BLaER1 treated with 17β-estradiol and CSF1 and Interleukin-3, amounts not matched to agents 10 nM and 100 nM (cell line): ENCODE data around the gene KDM5C.

Source experiments
- H3K27ac ChIP-seq, 11 experiments: shearing (Covaris generic); formaldehyde crosslinking; 2 replicates each; pipeline ENCODE4 v1.8.1; 2022
- H3K27me3 ChIP-seq, 11 experiments: shearing (Covaris generic); formaldehyde crosslinking; 2 replicates each; pipeline ENCODE4 v1.8.1; 2022
- H3K36me3 ChIP-seq, 11 experiments: shearing (Covaris generic); formaldehyde crosslinking; 2 replicates each; pipeline ENCODE4 v1.8.1; 2022
- H3K4me1 ChIP-seq, 10 experiments: shearing (Covaris generic); formaldehyde crosslinking; 2 replicates each; pipeline ENCODE4 v1.8.1; 2022
- H3K4me2 ChIP-seq, 11 experiments: shearing (Covaris generic); formaldehyde crosslinking; 2 replicates each; pipeline ENCODE4 v1.8.1; 2022
- H3K4me3 ChIP-seq, 10 experiments: shearing (Covaris generic); formaldehyde crosslinking; 2 replicates each; pipeline ENCODE4 v1.8.1; 2022
- H3K9ac ChIP-seq, 11 experiments: shearing (Covaris generic); formaldehyde crosslinking; 2 replicates each; pipeline ENCODE4 v1.8.1; 2022
- H3K9me3 ChIP-seq, 11 experiments: shearing (Covaris generic); formaldehyde crosslinking; replicated peaks in 1 of 11; 2 replicates each; pipeline ENCODE4 v1.8.1; 2022
- H4K20me1 ChIP-seq, 11 experiments: shearing (Covaris generic); formaldehyde crosslinking; 2 replicates each; pipeline ENCODE4 v1.8.1; 2022
- Cebpa-rat ChIP-seq, 11 experiments: shearing (Covaris generic); IDR thresholded peaks; 2 replicates each; pipeline ENCODE4 v1.8.1; 2022

The KDM5C gene

DNA sequence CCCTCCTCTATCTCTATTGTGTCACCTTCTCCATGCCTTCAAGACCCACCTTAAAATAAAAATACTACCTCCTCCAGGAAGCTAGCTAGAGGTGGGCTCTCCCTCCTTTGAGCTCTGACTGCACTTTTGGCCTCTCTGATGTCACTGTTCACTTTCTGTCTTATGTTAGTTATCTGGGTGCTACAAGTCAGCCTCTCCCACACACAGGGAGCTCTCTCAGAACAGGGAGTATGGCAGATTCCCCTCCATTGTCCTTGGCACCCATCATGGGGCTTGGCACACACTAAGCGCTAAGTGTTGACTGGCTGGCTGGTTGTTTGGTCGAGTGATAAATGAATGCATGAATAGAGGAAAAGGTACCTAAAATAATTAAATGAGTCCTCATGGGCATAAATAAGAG lies 21.2 kb upstream of the KDM5C start:
- no peak overlapping the region for H3K4me3 ChIP-seq
- TF ChIP-seq Cebpa-rat (IDR thresholded peaks at IDR 0.05): no peak
- H3K9me3 ChIP-seq: no peaks in the 10 kb centered on the region
- H3K9ac ChIP-seq: no peak overlapping the region
- H3K27ac ChIP-seq: no peak overlapping the region
- no peak overlapping the region for H3K4me2 ChIP-seq
- no peaks in the 10 kb centered on the region for H3K4me1 ChIP-seq
- H3K27me3 ChIP-seq: peaks cover 30 to 80% (median 64%) of the 10 kb centered on the region in 11 experiments; a peak in 20 of 22 replicates
- H4K20me1 ChIP-seq: peaks cover 0 to 22% (median 0%) of the 10 kb centered on the region in 11 experiments; a peak in 7 of 22 replicates
- peaks cover 0 to 49% (median 0%) of the 10 kb centered on the region in 11 experiments; a peak in 6 of 22 replicates for H3K36me3 ChIP-seq

DNA sequence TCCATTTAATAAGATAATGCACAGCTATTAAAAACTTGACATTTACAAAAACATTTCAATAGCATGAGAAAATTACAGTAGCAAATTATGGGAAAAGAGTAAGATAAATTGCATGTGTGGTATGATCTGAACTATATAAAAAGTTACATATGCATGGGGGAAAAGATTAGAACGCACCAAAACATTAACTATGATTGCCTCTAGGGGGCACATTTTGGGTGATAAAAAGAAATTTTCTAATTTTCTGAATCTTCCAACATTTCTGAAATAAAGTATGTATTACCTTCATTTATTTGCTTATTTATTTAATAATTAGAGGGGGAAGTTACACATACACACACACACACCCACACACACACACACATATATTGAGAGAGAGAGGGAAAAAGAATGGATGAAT lies 19.6 kb upstream of the KDM5C start:
- Histone ChIP-seq H3K36me3 (peaks cover 0 to 53% (median 0%) of the 10 kb centered on the region in 11 experiments; a peak in 5 of 22 replicates), H4K20me1 (peaks cover 0 to 6% (median 0%) of the 10 kb centered on the region in 11 experiments; a peak in 7 of 22 replicates), H3K4me3 (no peak overlapping the region), H3K9ac (no peak overlapping the region), H3K27ac (no peak overlapping the region), H3K4me1 (peaks cover 0 to 6% (median 0%) of the 10 kb centered on the region in 10 experiments; a peak in 1 of 20 replicates), H3K9me3 (no peaks in the 10 kb centered on the region), H3K4me2 (no peak overlapping the region), H3K27me3 (peaks cover 19 to 64% (median 48%) of the 10 kb centered on the region in 11 experiments; a peak in 20 of 22 replicates)
- no peak for TF ChIP-seq Cebpa-rat (IDR thresholded peaks at IDR 0.05)

DNA sequence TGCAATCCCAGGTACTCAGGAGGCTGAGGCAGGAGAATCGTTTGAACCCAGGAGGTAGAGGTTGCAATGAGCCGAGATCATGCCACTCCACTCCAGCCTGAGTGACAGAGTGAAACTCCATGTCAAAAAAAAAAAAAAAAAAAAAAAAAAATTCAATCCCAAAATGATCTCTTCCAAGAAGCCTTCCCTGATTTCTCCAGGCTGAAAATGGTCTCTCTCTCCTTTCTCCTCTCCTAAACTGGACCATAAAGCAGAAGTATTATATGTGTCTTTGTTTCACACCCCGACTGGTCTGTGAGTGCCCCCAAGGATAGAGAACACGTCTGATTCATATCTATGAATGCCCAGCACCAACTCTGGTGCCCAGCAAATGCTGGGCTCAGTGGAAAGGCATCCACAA lies 17.3 kb upstream of the KDM5C start:
- Histone ChIP-seq H3K27me3 (peaks cover 16 to 59% (median 41%) of the 10 kb centered on the region in 11 experiments), H3K9ac (no peak overlapping the region), H3K9me3 (no peaks in the 10 kb centered on the region), H3K4me3 (no peak overlapping the region), H3K4me1 (peaks cover 0 to 6% (median 0%) of the 10 kb centered on the region in 10 experiments; a peak in 1 of 20 replicates), H3K4me2 (no peak overlapping the region), H3K36me3 (peaks cover 0 to 54% (median 0%) of the 10 kb centered on the region in 11 experiments; a peak in 5 of 22 replicates), H4K20me1 (peaks cover 0 to 9% (median 0%) of the 10 kb centered on the region in 11 experiments; a peak in 4 of 22 replicates), H3K27ac (no peak overlapping the region)
- TF ChIP-seq Cebpa-rat (IDR thresholded peaks at IDR 0.05): no peak

DNA sequence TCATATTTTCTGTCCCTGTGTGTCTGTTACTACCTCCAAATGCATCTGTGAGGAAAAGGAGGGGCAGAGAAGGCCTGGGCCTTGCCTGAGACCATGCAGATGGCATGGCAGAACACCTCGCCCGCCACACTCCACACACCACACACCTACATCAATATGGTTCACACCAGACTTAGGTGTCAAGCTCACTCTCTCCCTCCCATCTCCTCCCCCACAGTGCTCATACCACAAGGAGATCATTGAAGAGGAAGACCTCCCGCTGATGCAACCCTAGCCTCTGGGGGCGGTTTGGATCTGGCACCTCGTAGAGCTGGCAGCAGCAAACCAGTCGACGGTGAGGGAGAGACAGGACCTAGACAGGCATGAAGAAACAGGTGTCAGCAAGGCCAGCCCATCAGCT lies 16.6 kb upstream of the KDM5C start:
- H3K4me3 ChIP-seq: no peak overlapping the region
- H3K4me2 ChIP-seq: no peak overlapping the region
- H3K9ac ChIP-seq: no peak overlapping the region
- H3K9me3 ChIP-seq: no peaks in the 10 kb centered on the region
- TF ChIP-seq Cebpa-rat (IDR thresholded peaks at IDR 0.05): no peak
- H3K27ac ChIP-seq: no peak overlapping the region
- peaks cover 0 to 6% (median 0%) of the 10 kb centered on the region in 10 experiments; a peak in 1 of 20 replicates for H3K4me1 ChIP-seq
- H4K20me1 ChIP-seq: peaks cover 0 to 14% (median 0%) of the 10 kb centered on the region in 11 experiments; a peak in 6 of 22 replicates
- H3K36me3 ChIP-seq: peaks cover 0 to 57% (median 0%) of the 10 kb centered on the region in 11 experiments; a peak in 5 of 22 replicates
- H3K27me3 ChIP-seq: peaks cover 18 to 59% (median 41%) of the 10 kb centered on the region in 11 experiments

DNA sequence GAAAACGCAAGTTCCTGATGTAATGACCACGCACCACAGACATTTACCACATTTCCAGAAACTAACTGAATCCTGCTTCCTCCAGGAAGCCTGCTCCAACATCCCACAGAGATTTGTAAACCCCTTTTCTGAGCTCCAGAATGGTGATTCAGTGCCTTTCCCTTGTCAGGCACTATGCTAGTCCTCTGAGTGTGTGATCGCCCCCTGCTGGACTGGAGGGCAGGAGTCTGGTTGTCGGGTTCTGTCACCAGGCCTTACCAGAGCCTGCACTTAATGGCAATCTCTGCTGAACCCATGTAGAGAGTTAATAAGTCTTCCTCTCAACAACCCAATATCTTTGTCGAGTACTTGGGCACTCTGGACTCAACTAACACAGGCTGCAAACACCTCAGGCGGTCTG lies 14.5 kb upstream of the KDM5C start:
- Histone ChIP-seq H3K4me1 (peaks cover 0 to 6% (median 0%) of the 10 kb centered on the region in 10 experiments; a peak in 1 of 20 replicates), H3K9ac (no peak overlapping the region), H3K27me3 (peaks cover 23 to 55% (median 39%) of the 10 kb centered on the region in 11 experiments), H4K20me1 (peaks cover 0 to 25% (median 0%) of the 10 kb centered on the region in 11 experiments; a peak in 6 of 22 replicates), H3K27ac (no peak overlapping the region), H3K4me3 (no peak overlapping the region), H3K36me3 (peaks cover 0 to 52% (median 0%) of the 10 kb centered on the region in 11 experiments; a peak in 5 of 22 replicates), H3K4me2 (no peak overlapping the region), H3K9me3 (no peaks in the 10 kb centered on the region)
- no peak for TF ChIP-seq Cebpa-rat (IDR thresholded peaks at IDR 0.05)

DNA sequence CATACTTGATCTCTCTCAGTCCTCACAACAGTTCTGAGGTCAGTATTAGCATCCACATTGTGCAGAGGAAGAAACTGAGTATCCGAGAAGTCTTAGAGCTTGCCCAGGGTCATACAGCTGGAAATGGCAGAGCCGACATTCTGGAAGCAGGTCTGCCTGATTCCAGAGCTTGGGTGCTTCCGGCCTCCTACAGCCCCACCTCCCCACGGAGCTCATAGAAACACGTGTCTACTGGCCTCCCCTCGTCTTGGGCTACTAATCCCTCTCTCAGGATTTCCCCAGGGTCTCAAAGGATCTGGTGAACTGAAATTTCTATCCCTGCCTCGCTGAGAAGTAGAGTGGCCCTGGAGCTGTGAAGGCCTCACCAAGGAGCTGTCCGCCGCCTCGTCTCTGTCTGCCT lies 12.0 kb upstream of the KDM5C start:
- H4K20me1 ChIP-seq: peaks cover 0 to 25% (median 0%) of the 10 kb centered on the region in 11 experiments; a peak in 4 of 22 replicates
- peaks cover 0 to 40% (median 0%) of the 10 kb centered on the region in 11 experiments; a peak in 5 of 22 replicates for H3K36me3 ChIP-seq
- H3K27me3 ChIP-seq: peaks cover 23 to 65% (median 46%) of the 10 kb centered on the region in 11 experiments
- H3K4me1 ChIP-seq: peaks cover 0 to 6% (median 0%) of the 10 kb centered on the region in 10 experiments; a peak in 1 of 20 replicates
- H3K4me2 ChIP-seq: no peak overlapping the region
- no peak overlapping the region for H3K27ac ChIP-seq
- H3K9ac ChIP-seq: no peak overlapping the region
- no peaks in the 10 kb centered on the region for H3K9me3 ChIP-seq
- H3K4me3 ChIP-seq: no peak overlapping the region
- no peak for TF ChIP-seq Cebpa-rat (IDR thresholded peaks at IDR 0.05)

DNA sequence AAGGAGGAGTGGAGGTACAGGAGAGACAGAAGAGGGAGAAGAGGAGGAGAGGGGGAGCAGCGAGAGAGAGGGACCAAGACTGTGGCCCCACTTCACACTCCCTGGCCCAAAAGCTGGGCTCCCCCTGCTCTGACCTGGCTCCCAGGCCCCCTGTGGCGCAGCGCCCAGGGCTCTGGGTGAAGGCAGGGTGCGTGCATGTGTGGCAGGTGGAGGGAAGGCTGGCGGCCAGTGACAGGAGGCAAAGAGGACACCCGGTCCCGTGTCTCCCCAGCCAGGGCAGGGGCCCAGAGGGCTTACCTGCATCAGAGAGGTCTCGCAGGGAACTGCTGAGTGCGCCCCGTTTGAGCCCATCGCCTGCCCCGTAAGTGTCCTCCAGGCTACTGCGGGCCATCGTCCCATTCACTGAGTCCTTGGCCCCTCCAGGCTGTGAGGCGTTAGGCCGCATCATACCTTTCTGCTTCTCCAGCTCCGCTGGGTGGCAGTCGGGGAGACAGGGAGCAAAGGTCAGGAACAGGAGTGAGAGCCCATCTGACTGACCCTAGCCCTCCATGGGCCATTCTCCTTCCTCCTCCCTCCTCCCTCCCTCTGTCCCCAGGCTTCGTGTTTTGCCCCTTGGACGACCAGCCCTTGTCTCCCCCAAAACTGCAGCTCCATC lies 11.1 kb upstream of the KDM5C start:
- no peak overlapping the region for H3K9ac ChIP-seq
- H4K20me1 ChIP-seq: peaks cover 0 to 25% (median 0%) of the 10 kb centered on the region in 11 experiments; a peak in 4 of 22 replicates
- no peak overlapping the region for H3K4me3 ChIP-seq
- H3K4me2 ChIP-seq: no peak overlapping the region
- no peak overlapping the region for H3K27ac ChIP-seq
- H3K36me3 ChIP-seq: peaks cover 0 to 34% (median 0%) of the 10 kb centered on the region in 11 experiments; a peak in 3 of 22 replicates
- peaks cover 0 to 6% (median 0%) of the 10 kb centered on the region in 10 experiments; a peak in 1 of 20 replicates for H3K4me1 ChIP-seq
- H3K9me3 ChIP-seq: no peaks in the 10 kb centered on the region
- H3K27me3 ChIP-seq: peaks cover 23 to 74% (median 55%) of the 10 kb centered on the region in 11 experiments
- no peak for TF ChIP-seq Cebpa-rat (IDR thresholded peaks at IDR 0.05)

DNA sequence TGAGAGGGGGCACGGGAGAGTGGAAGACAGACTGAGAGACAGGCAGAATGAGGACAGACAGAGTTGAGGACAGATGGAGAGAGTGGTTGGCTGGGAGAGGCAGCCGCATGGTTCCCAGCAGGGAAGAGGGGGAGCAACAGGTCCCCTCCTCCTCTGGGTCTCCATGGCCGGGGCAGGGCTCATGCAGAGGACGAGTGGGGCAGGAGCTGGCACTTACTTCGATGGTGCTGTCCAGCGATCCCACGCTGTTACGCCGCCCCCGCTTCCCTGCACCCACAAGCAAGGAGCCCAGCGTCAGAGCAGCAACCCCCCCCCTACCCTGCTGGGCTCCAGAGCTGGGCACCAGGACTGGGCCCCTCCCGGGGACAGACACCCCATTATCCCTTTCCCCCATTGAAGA lies 10.6 kb upstream of the KDM5C start:
- no peak for TF ChIP-seq Cebpa-rat (IDR thresholded peaks at IDR 0.05)
- H4K20me1 ChIP-seq: peaks cover 0 to 25% (median 0%) of the 10 kb centered on the region in 11 experiments; a peak in 4 of 22 replicates
- H3K4me2 ChIP-seq: no peak overlapping the region
- peaks cover 0 to 4% (median 0%) of the 10 kb centered on the region in 10 experiments; a peak in 1 of 20 replicates for H3K4me1 ChIP-seq
- H3K36me3 ChIP-seq: peaks cover 0 to 31% (median 0%) of the 10 kb centered on the region in 11 experiments; a peak in 3 of 22 replicates
- H3K27ac ChIP-seq: no peak overlapping the region
- no peak overlapping the region for H3K9ac ChIP-seq
- peaks cover 23 to 80% (median 61%) of the 10 kb centered on the region in 11 experiments for H3K27me3 ChIP-seq
- H3K9me3 ChIP-seq: no peaks in the 10 kb centered on the region
- H3K4me3 ChIP-seq: no peak overlapping the region

DNA sequence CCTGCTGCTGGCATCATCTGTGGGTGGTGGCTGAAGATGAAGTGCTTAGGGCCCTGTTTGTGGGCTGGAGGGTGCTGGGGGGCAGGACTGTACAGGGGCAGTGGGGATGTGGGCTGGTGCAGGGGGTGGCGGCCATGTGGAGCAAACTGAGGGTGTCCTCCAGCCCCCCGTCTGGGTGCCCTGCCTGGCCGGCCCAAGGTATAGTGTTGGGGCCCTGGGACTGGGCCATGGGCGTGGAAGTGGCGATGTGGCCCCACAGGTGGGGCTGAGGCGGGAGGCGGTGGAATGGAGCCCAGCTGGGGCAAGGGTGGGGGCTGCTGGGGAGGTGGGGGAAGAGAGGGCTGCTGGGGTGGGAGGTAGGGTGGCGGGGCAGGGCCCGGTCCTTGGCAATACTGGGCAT lies 9.5 kb upstream of the KDM5C start:
- no peak overlapping the region for H3K4me2 ChIP-seq
- peaks cover 0 to 20% (median 0%) of the 10 kb centered on the region in 11 experiments; a peak in 3 of 22 replicates for H3K36me3 ChIP-seq
- H4K20me1 ChIP-seq: peaks cover 0 to 25% (median 0%) of the 10 kb centered on the region in 11 experiments; a peak in 4 of 22 replicates
- no peak overlapping the region for H3K27ac ChIP-seq
- no peak for TF ChIP-seq Cebpa-rat (IDR thresholded peaks at IDR 0.05)
- no peak overlapping the region for H3K9ac ChIP-seq
- H3K4me1 ChIP-seq: no peaks in the 10 kb centered on the region
- no peak overlapping the region for H3K4me3 ChIP-seq
- H3K9me3 ChIP-seq: no peaks in the 10 kb centered on the region
- peaks cover 23 to 85% (median 63%) of the 10 kb centered on the region in 11 experiments for H3K27me3 ChIP-seq
